Endothelial cell of hepatic sinusoid (primary cell): Measurements from ENCODE around the gene MYRIP.

ENCODE experiments used
- in situ Hi-C: cut with HindIII; loops from 2 replicates; pipeline ENCODE4 v1.10.0; 2017; ENCODE audit warnings: low sequenced_read_pairs

Gene MYRIP

GRCh38 chr3:40309418-40309924 lies 500.1 kb downstream of the MYRIP start, which contains the start of gene EIF1B:
TSS of gene EIF1B (plus strand) at chr3:40309707. CDS start at chr3:40309942, 235 bp downstream.
- in situ Hi-C loops, result no loop called here
